Epithelial cell of proximal tubule (primary cell): ENCODE data around the gene MS4A6A. TPM values are rescaled to one million over a fixed set of nuclear protein-coding genes. Genes with fewer than 3 reads are reported as not detected.
"Not testable (repeated sequence)": the region's sequence is repeated elsewhere in the genome, so short reads cannot be mapped to it uniquely, and the experiment has no call there.

ENCODE experiments used
- DNase-seq: peaks from one replicate; pipeline ENCODE4 v3.0.0-alpha.2; 2011; ENCODE audit warnings: low read depth
- H3K4me3 ChIP-seq: 2 replicates; pipeline ENCODE4 v1.5.1; 2011; ENCODE audit warnings: low read depth, mild to moderate bottlenecking, low read length
- total RNA-seq: library from RNA; depleted of rRNA; stranded (reverse); fragments of >200 nt; gene quantifications from 2 replicates; pipeline ENCODE4 v1.2.3, GENCODE V29; 2015
- TF ChIP-seq, protein P1 (sequence below): conservative IDR thresholded peaks from 2 replicates; pipeline ENCODE4 v1.5.1; 2012; ENCODE audit warnings: low read depth, mild to moderate bottlenecking, low read length

The MS4A6A gene
- total RNA-seq, 1 donor from 2014 or later = not detected

DNA sequence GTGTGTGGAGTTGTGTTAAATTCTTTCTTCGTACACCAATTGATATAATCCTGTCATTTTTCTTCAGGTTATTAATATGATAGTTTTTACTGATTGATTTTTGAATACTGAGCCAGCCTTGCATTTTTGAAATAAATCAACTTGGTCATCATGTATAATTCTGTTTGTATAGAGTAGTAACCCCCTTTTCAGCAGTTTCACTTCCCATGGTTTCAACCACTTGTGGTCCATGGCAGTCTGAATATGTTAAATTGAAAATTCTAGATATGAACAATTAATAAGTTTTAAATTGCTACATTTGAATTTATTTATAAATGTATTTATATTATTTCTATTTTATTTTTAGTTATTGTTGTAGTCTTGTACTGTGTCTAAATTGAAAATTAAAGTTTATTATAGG, 32.6 kb downstream of the MS4A6A start:
- no peak for DNase-seq
- no peak overlapping the region for H3K4me3 ChIP-seq
- TF ChIP-seq, protein P1, sequence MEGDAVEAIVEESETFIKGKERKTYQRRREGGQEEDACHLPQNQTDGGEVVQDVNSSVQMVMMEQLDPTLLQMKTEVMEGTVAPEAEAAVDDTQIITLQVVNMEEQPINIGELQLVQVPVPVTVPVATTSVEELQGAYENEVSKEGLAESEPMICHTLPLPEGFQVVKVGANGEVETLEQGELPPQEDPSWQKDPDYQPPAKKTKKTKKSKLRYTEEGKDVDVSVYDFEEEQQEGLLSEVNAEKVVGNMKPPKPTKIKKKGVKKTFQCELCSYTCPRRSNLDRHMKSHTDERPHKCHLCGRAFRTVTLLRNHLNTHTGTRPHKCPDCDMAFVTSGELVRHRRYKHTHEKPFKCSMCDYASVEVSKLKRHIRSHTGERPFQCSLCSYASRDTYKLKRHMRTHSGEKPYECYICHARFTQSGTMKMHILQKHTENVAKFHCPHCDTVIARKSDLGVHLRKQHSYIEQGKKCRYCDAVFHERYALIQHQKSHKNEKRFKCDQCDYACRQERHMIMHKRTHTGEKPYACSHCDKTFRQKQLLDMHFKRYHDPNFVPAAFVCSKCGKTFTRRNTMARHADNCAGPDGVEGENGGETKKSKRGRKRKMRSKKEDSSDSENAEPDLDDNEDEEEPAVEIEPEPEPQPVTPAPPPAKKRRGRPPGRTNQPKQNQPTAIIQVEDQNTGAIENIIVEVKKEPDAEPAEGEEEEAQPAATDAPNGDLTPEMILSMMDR = no peak

DNA sequence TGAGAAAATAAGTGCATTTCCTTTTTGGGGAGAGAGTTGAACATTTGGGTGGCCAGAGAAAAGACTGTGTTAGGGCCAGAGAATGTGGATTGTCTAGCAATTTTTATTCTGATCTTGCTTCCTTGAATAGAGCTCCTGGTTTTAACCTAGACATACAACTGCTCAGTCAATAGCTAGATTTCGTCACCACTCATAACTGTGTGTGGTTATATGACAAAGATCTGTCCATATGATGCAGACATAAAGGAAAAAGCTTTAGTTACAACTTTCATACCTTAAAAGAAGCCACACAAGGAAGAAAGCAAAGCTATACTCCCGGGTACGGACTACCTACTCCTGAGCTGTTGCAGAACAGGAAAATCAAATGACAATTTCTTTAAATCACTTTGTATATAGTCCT, 37.2 kb downstream of the MS4A6A start:
- H3K4me3 ChIP-seq = no peak overlapping the region
- TF ChIP-seq, protein P1 = no peak
- DNase-seq = no peak

GRCh38 chr11:60143768-60144167, 39.1 kb downstream of the MS4A6A start:
- TF ChIP-seq, protein P1 = no peak
- no peak for DNase-seq
- no peak overlapping the region for H3K4me3 ChIP-seq

DNA sequence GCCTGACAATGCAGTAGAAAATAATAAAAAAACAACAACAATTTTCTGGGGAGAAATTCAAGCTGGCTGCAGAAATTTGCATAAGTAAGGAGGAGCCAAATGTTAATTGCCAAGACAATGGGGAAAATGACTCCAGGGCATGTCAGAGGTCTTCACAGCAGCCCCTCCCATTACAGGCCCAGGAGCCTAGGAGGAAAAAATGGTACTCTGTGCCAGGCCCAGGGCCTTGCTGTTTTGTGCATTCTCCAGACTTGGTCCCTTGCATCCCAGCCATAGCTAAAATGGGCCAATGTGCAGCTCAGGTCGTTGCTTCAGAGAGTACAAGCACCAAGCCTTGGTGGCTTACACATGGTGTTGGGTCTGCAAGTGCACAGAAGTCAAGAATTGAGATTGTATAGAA, 49.0 kb downstream of the MS4A6A start:
- H3K4me3 ChIP-seq = no peak overlapping the region
- DNase-seq = no peak
- TF ChIP-seq, protein P1 = no peak

DNA sequence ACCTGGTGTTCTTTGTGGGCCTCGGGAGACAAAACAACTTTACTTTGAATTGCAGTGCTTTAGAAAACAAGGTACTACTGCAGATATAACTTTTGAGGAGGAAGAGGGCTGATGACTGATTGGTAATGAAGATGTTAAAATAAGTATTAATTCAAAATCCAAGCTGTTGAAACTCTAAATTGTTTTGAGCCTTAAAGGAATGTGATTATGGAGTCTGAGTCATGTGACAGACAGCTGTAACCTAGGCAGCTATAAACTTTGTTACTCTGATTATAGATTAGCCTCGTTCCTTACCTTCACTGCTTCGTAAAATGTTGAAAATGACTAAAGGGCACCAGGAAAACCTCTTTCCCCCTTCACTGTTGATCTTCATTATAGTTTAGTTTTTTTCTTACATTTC, 51.0 kb downstream of the MS4A6A start:
- DNase-seq = no peak
- TF ChIP-seq, protein P1 = no peak
- H3K4me3 ChIP-seq = no peak overlapping the region

DNA sequence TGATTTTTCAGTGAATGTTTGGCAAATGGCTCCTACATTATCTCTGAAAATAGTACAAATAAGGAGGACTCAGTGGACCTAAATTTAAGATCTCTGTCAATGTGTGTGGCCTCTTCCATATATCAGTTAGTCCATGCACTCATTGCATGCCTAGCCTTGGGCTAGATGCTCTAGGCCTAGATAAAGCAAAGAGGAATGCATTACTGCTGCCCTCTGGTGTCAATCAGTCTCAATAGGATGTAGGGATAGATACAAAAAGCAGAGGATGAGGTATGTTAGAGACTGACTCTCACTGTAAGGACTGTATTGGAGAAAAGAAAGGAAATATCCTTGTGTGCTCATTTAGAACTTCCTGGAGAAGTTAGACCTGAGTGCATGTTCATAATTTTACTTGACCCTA, 52.4 kb downstream of the MS4A6A start:
- DNase-seq = no peak
- TF ChIP-seq, protein P1 = peak; percentile 81
- H3K4me3 ChIP-seq = no peak overlapping the region

GRCh38 chr11:60129853-60130252, 53.0 kb downstream of the MS4A6A start:
- TF ChIP-seq, protein P1 = no peak
- DNase-seq = no peak
- H3K4me3 ChIP-seq = no peak overlapping the region

DNA sequence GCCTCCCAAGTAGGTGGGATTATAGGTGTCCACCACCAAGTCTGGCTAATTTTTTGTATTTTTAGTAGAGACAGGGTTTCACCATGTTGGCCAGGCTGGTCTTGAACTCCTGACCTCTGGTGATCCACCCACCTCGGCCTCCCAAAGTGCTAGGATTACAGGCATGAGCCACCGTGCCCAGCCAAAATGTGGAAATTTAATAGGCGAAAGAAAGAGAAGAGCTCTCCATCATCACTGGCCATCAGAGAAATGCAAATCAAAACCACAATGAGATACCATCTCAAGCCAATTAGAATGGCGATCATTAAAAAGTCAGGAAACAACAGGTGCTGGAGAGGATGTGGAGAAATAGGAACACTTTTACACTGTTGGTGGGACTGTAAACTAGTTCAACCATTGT, 54.0 kb downstream of the MS4A6A start:
- not testable (repeated sequence) for H3K4me3 ChIP-seq, DNase-seq
